Adrenal gland (tissue), 5 donors: Measurements from ENCODE around the gene FUT7.

Experiments used
- POLR2A ChIP-seq, 2 donors: fragments of 450-650 bp; IDR thresholded peaks; one replicate each; pipeline ENCODE4 v1.6.1; 2017; ENCODE audit warnings: antibody characterized with exemption in 2 of 2, mild to moderate bottlenecking in 2 of 2, moderate library complexity in 1 of 2
- TF ChIP-seq, protein P1 (sequence below), 6 experiments: fragments of 450-650 bp in 4 of 6; fragments of 200-600 bp in 2 of 6; sonication (generic) in 1 of 6; IDR thresholded peaks; 1 replicate in 5 of 6; 2 replicates in 1 of 6; pipeline versions ENCODE4 v1.5.1 to v1.8.0; 2016 to 2021; ENCODE audit warnings: antibody characterized with exemption in 6 of 6, mild to moderate bottlenecking in 2 of 6, moderate library complexity in 1 of 6
- donor health status: DM: no; HTN: no; CAD: no.

DNA sequence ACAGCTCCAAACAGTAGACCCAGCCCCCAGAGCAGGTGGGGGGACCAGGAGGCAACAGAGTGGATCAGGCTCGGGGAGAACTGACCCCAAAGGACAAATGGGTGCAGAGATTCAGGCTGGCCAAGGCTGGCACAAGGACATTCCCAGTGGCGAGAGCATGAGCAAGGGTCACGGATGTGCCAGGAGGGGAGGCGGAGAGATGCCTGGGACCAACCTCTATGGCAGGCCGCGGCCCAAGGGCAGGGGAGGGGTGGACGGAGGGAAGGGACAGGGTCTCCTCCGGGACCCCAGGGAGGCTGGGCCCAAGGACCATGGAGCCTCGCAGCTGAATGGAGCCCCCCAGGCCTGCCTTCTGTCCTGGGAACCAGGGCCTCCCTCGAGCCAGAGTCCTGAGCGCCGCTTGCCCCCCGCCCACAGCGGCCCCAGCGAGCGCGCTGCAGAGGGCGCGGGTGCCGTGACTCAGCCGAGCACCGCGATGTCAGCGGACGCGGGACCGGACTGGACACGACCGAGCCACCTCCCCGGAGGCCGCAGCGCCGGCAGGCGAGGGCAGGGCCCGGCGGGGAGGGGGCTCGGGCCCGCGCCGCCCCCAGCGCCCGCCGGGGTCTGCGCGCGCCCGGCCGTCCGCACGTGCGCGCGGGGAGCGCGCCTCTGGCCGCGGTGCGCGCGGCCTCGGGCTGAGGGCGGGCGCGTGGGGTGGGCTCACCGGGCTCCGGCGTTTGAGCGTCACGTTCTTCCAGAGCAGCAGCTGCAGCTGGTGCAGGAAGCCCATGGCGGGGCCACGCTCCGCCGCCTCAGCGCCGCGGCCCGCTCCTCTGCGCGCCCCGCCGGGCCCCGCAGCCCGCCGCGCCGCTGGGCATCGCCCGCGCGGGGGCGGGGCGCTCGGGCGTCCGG, 4.3 kb downstream of the FUT7 start, which contains the start of gene ABCA2:
- TF ChIP-seq, protein P1, sequence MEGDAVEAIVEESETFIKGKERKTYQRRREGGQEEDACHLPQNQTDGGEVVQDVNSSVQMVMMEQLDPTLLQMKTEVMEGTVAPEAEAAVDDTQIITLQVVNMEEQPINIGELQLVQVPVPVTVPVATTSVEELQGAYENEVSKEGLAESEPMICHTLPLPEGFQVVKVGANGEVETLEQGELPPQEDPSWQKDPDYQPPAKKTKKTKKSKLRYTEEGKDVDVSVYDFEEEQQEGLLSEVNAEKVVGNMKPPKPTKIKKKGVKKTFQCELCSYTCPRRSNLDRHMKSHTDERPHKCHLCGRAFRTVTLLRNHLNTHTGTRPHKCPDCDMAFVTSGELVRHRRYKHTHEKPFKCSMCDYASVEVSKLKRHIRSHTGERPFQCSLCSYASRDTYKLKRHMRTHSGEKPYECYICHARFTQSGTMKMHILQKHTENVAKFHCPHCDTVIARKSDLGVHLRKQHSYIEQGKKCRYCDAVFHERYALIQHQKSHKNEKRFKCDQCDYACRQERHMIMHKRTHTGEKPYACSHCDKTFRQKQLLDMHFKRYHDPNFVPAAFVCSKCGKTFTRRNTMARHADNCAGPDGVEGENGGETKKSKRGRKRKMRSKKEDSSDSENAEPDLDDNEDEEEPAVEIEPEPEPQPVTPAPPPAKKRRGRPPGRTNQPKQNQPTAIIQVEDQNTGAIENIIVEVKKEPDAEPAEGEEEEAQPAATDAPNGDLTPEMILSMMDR (IDR thresholded peaks at IDR 0.05) = no peak
- TF ChIP-seq POLR2A (IDR thresholded peaks at IDR 0.05) = no peak
